Lower lobe of right lung (tissue), 2 donors: ENCODE measurements around the gene PRKN. TPM values are rescaled to one million over a fixed set of nuclear protein-coding genes. Genes with fewer than 3 reads are reported as not detected.
"Not testable (repeated sequence)": the region's sequence is repeated elsewhere in the genome, so short reads cannot be mapped to it uniquely, and the experiment has no call there.

Experiments used
- ATAC-seq, 2 donors: fragments of 200-7000 bp; cut with Tn5 transposase; one replicate each; pipeline ENCODE4 v1.9.1; 2020 to 2022; ENCODE audit warnings: mild to moderate bottlenecking in 2 of 2, moderate library complexity in 2 of 2
- DNase-seq: peaks from one replicate; pipeline ENCODE4 v3.0.0-alpha.2; 2020
- H3K27ac ChIP-seq: fragments of 200-600 bp; one replicate; pipeline ENCODE4 v1.8.0; 2022
- H3K27me3 ChIP-seq: fragments of 200-600 bp; one replicate; pipeline ENCODE4 v1.8.0; 2022; ENCODE audit warnings: low read depth
- H3K36me3 ChIP-seq: fragments of 200-600 bp; one replicate; pipeline ENCODE4 v1.8.0; 2022; ENCODE audit warnings: mild to moderate bottlenecking
- H3K4me1 ChIP-seq: fragments of 200-600 bp; one replicate; pipeline ENCODE4 v1.8.0; 2022
- H3K4me3 ChIP-seq: fragments of 200-600 bp; one replicate; pipeline ENCODE4 v1.8.0; 2022; ENCODE audit warnings: mild to moderate bottlenecking
- H3K9me3 ChIP-seq: fragments of 200-600 bp; one replicate; pipeline ENCODE4 v1.8.0; 2022
- CTCF ChIP-seq: fragments of 200-600 bp; IDR thresholded peaks from one replicate; pipeline ENCODE4 v1.8.0; 2022; ENCODE audit warnings: antibody characterized with exemption, mild to moderate bottlenecking
- intact Hi-C: fragments of 100-400 bp; cut with DNase I; formaldehyde crosslinking; loops from one replicate; pipeline ENCODE4 v1.11.0; 2022
- total RNA-seq: library from RNA; stranded (reverse); fragmentation: NEBNext Ultra II Directional; extraction: Animal tissue kit (Norgen Biotek cat#: 25700); gene quantifications from one replicate; pipeline ENCODE4 v1.2.1, GENCODE V29; 2021
- donor health status: DM: no; HTN: yes; CAD: no; lungs with severe emphysema.

Gene PRKN
- total RNA-seq, 1 donor from 2014 or later, result 6.1 TPM

GRCh38 chr6:162403031-162403430, 324.5 kb downstream of the PRKN start:
- no peaks in the 10 kb centered on the region for H3K36me3 ChIP-seq
- no peaks in the 10 kb centered on the region for H3K27me3 ChIP-seq
- no peak overlapping the region for H3K4me3 ChIP-seq
- no peak for TF ChIP-seq CTCF
- peaks cover 4% of the 10 kb centered on the region for H3K9me3 ChIP-seq
- no peaks in the 10 kb centered on the region for H3K4me1 ChIP-seq
- DNase-seq (no peak), ATAC-seq (no peak)
- no peak overlapping the region for H3K27ac ChIP-seq
- intact Hi-C loops, result no loop called here

GRCh38 chr6:162395181-162395580, 332.4 kb downstream of the PRKN start:
- intact Hi-C loops, result no loop called here

GRCh38 chr6:162390961-162391811, 336.4 kb downstream of the PRKN start:
- H3K9me3 ChIP-seq, intact Hi-C loops, ATAC-seq, DNase-seq, H3K4me3 ChIP-seq, H3K27me3 ChIP-seq, H3K4me1 ChIP-seq, H3K27ac ChIP-seq, H3K36me3 ChIP-seq: not testable (repeated sequence)

More at GRCh38 chr6:162395181-162395580, 332.4 kb downstream of the PRKN start:
- Histone ChIP-seq H3K27me3 (no peaks in the 10 kb centered on the region), H3K9me3 (peaks cover 4% of the 10 kb centered on the region), H3K4me1 (no peaks in the 10 kb centered on the region), H3K36me3 (no peaks in the 10 kb centered on the region), H3K4me3 (no peak overlapping the region), H3K27ac (no peak overlapping the region)
- TF ChIP-seq CTCF, result no peak
- no peak for ATAC-seq
- no peak for DNase-seq

- no peak overlapping the region for H3K4me3 ChIP-seq
- ATAC-seq (no peak), DNase-seq (no peak)
- H3K4me1 ChIP-seq, result no peaks in the 10 kb centered on the region
- TF ChIP-seq CTCF, result no peak
- intact Hi-C loops, result no loop called here
- no peaks in the 10 kb centered on the region for H3K36me3 ChIP-seq
- no peak overlapping the region for H3K27ac ChIP-seq
- no peaks in the 10 kb centered on the region for H3K9me3 ChIP-seq
- no peaks in the 10 kb centered on the region for H3K27me3 ChIP-seq
Measured at GRCh38 chr6:162389343-162390085, 338.1 kb downstream of the PRKN start.

- H3K4me3 ChIP-seq, result no peak overlapping the region
- no peaks in the 10 kb centered on the region for H3K9me3 ChIP-seq
- intact Hi-C loops, result no loop called here
- ATAC-seq (no peak), DNase-seq (no peak)
- no peaks in the 10 kb centered on the region for H3K36me3 ChIP-seq
- TF ChIP-seq CTCF, result no peak
- H3K27ac ChIP-seq, result no peak overlapping the region
- H3K27me3 ChIP-seq, result no peaks in the 10 kb centered on the region
- no peaks in the 10 kb centered on the region for H3K4me1 ChIP-seq
Measured at GRCh38 chr6:162388383-162388777, 339.2 kb downstream of the PRKN start.
